ENCODE results near the gene POLR2L.

DNA sequence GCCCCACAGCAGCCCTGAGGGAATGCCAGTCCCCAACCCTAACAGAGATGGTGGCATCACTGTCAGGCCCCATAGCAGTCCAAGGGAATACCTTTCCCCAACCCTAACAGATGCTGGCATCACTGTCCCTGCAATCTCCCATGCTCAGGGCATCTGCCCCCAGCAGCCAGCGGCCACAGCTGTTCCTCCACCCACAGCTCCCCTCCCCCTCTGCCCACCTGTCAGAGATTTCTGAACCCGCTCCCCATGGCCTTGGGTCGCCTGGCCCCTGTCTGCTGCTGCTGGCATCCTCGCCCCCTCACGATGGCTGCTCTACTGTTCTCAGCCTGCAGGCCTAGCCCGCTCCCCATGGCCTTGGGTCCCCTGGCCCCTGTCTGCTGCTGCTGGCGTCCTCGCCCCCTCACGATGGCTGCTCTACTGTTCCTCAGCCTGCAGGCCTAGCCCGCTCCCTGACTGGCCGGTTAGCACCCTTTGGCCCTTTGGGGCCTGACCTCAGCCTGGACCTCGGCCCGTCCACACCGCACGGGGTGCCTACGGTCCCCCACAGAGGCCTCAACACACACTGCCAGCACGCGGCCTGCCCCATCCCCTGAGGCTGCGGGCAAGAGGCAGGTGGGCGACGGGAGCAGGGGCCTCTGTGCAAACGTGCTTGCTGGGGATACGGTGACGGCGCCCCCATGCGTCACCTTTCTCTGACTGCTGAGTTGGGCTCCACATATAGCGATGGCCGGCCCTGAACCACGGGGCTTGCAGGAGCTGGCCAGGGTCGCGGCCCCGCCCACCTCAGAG, 47.6 kb upstream of the POLR2L start:
- no peak for TF ChIP-seq EZH2phosphoT487 (IDR thresholded peaks at IDR 0.05; ENCODE audit: borderline replicate concordance, low read depth)
- TF ChIP-seq SIN3A (IDR thresholded peaks at IDR 0.05; ENCODE audit: borderline replicate concordance, low read depth, low read length): no peak
- TF ChIP-seq, protein P1, sequence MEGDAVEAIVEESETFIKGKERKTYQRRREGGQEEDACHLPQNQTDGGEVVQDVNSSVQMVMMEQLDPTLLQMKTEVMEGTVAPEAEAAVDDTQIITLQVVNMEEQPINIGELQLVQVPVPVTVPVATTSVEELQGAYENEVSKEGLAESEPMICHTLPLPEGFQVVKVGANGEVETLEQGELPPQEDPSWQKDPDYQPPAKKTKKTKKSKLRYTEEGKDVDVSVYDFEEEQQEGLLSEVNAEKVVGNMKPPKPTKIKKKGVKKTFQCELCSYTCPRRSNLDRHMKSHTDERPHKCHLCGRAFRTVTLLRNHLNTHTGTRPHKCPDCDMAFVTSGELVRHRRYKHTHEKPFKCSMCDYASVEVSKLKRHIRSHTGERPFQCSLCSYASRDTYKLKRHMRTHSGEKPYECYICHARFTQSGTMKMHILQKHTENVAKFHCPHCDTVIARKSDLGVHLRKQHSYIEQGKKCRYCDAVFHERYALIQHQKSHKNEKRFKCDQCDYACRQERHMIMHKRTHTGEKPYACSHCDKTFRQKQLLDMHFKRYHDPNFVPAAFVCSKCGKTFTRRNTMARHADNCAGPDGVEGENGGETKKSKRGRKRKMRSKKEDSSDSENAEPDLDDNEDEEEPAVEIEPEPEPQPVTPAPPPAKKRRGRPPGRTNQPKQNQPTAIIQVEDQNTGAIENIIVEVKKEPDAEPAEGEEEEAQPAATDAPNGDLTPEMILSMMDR (IDR thresholded peaks at IDR 0.05): no peak
- no peak for TF ChIP-seq TCF12 (IDR thresholded peaks at IDR 0.05)
- no peak for TF ChIP-seq RCOR1 (IDR thresholded peaks at IDR 0.05; ENCODE audit: low read length)

Data from SK-N-SH (cell line).